Epithelial cell of proximal tubule (primary cell): ENCODE data around the gene NFE2L3. TPM values are rescaled to one million over a fixed set of nuclear protein-coding genes. Genes with fewer than 3 reads are reported as not detected.
"Not testable (repeated sequence)": the region's sequence is repeated elsewhere in the genome, so short reads cannot be mapped to it uniquely, and the experiment has no call there.

Experiments used
- DNase-seq: peaks from one replicate; pipeline ENCODE4 v3.0.0-alpha.2; 2011; ENCODE audit warnings: low read depth
- H3K4me3 ChIP-seq: 2 replicates; pipeline ENCODE4 v1.5.1; 2011; ENCODE audit warnings: low read depth, mild to moderate bottlenecking, low read length
- total RNA-seq: library from RNA; depleted of rRNA; stranded (reverse); fragments of >200 nt; gene quantifications from 2 replicates; pipeline ENCODE4 v1.2.3, GENCODE V29; 2015
- TF ChIP-seq, protein P1 (sequence below): conservative IDR thresholded peaks from 2 replicates; pipeline ENCODE4 v1.5.1; 2012; ENCODE audit warnings: low read depth, mild to moderate bottlenecking, low read length

Gene NFE2L3
- total RNA-seq, 1 donor from 2014 or later: 75.6 TPM

DNA sequence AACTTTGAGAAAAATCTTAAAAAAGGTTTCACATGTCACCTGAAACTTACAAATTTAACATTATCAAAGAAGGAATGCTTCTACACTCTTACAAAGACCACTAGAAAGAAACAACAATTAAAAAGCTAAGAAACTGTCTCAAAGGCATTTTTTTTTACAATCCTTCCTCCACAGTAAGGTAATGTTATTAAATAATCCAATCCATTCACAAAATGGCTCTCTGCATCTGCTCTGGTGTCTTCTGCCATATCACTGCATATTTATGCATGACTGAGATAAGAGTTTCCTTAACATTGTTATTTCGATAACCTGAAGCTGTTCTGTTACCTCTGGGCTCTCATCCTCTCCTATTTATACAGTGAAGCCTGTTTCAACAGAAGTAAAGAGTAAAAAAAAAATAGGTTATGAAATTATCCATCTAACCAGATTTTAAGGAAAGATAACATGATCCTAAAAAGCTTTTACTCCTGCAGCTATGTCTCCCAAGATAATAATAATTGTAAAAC lies 40.0 kb downstream of the NFE2L3 start:
- TF ChIP-seq, protein P1, sequence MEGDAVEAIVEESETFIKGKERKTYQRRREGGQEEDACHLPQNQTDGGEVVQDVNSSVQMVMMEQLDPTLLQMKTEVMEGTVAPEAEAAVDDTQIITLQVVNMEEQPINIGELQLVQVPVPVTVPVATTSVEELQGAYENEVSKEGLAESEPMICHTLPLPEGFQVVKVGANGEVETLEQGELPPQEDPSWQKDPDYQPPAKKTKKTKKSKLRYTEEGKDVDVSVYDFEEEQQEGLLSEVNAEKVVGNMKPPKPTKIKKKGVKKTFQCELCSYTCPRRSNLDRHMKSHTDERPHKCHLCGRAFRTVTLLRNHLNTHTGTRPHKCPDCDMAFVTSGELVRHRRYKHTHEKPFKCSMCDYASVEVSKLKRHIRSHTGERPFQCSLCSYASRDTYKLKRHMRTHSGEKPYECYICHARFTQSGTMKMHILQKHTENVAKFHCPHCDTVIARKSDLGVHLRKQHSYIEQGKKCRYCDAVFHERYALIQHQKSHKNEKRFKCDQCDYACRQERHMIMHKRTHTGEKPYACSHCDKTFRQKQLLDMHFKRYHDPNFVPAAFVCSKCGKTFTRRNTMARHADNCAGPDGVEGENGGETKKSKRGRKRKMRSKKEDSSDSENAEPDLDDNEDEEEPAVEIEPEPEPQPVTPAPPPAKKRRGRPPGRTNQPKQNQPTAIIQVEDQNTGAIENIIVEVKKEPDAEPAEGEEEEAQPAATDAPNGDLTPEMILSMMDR: no peak
- no peak for DNase-seq

GRCh38 chr7:26192485-26193087 lies 40.6 kb downstream of the NFE2L3 start:
- no peak for DNase-seq
- TF ChIP-seq, protein P1: no peak
- H3K4me3 ChIP-seq: no peak overlapping the region

More for the DNA sequence above, 40.0 kb downstream of the NFE2L3 start:
- H3K4me3 ChIP-seq: no peak overlapping the region

DNA sequence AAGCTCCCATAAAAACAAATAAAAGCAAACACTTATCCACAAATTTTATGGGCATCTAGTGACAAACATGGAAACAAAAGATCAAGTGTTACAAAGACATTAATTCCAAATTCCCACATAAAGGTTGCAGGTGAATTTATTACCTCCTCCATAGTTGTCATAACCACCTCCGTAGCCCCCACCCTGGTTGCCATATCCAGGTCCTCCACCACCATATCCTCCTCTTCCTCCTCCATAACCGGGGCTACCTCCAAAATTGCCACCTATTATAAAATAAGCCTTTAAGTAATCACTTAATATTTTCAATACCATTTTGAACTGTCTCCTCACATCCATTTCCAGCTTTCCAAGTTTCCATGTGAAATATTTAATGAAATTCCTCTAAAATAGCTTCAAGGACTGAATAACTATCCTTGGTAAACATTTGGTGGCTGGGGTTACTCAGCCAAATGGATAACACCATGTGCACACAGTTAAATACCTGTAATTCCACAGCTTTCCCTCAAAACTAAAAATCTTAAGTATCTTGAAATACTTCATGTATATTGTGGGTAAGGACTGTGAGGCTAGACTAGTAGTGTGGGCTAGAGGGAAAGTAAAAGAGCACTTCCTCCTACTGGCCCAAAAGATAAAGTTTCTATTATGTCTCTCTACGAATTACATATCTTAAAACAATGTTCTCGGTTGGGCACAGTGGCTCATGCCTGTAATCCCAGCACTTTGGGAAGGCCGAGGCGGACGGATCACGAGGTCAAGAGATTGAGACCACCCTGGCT lies 41.6 kb downstream of the NFE2L3 start:
- H3K4me3 ChIP-seq: no peak overlapping the region
- TF ChIP-seq, protein P1: no peak
- DNase-seq: no peak

DNA sequence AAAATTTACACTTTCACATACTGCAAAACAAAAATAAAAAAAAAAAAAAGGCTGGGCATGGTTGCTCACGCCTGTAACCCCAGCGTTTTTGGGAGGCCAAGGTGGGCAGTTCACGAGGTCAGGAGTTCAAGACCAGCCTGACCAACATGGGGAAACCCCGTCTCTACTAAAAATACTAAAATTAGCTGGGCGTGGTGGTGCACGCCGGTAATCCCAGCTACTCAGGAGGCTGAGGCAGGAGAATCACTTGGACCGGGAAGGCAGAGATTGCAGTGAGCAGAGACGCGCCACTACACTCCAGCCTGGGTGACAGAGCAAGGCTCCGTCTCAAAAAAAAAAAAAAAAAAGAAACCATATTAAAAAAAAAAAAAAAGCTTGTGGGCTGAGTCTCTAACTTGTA lies 42.8 kb downstream of the NFE2L3 start:
- DNase-seq, H3K4me3 ChIP-seq: not testable (repeated sequence)

- TF ChIP-seq, protein P1: no peak
- H3K4me3 ChIP-seq: no peak overlapping the region
Measured at GRCh38 chr7:26195182-26195581, 43.2 kb downstream of the NFE2L3 start.

DNA sequence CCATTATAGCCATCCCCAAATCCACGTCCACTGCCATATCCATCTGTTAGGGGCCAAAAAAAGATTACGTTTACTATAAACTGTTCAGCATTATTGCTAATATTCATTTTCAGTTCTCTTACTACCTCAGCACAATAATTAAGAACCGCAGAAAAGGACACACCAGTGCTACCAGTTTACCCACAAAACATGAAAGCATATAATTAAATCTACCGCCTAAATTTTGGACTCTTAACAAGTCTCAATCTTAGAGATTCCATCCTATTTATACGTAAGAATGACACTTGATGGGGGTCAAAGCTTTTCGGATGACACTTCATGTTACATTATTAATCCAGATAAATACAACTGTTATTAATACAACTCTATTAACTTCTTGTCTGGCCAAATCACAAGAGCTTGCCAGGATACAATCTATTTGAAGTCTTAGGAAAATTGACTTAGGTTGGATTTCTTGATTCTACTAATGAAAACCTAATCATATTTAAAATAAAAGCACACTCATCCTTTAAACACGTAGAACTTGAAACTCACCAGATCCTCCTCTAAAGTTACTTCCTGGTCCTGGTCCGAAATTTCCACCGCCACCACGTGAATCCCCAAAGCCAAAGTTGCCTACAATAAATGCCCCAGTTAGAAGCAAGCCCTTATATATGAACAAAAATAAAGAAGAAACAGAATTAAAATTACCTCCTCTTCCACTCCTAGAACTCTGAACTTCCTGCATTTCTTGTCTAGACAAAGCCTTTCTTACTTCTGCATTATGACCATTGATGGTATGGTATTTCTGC lies 44.1 kb downstream of the NFE2L3 start:
- DNase-seq: no peak
- no peak overlapping the region for H3K4me3 ChIP-seq
- TF ChIP-seq, protein P1: no peak

More at GRCh38 chr7:26195182-26195581, 43.2 kb downstream of the NFE2L3 start:
- DNase-seq: no peak
